HG02970 (cell line): ENCODE data around the gene SNIP1.
"Not testable (repeated sequence)": the region's sequence is repeated elsewhere in the genome, so short reads cannot be mapped to it uniquely, and the experiment has no call there.

ENCODE experiments used
- ATAC-seq: cut with Tn5 transposase; IDR thresholded peaks from one replicate; pipeline ENCODE4 v1.9.1; 2021; ENCODE audit warnings: mild to moderate bottlenecking, moderate library complexity, moderate number of reproducible peaks; ENCODE audit not compliant: unreplicated experiment, low FRiP score

SNIP1 gene

DNA sequence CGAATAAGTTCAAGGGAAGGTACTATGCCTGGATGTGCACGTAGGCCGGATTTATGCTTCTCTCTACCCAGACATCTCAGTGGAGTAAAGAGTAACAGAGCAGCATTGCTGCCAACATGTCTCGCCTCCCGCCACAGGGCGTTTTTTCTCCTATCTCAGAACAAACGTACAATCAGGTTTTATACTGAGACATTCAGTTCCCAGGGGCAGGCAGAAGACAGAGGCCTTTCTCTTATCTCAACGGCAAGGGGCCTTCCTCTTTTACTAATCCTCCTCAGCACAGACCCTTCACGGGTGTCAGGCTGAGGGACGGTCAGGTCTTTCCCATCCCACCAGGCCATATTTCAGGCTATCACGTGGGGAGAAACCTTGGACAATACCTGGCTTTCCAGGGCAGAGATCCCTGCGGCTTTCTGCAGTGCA, 5.9 kb upstream of the SNIP1 start:
- ATAC-seq: not testable (repeated sequence)

DNA sequence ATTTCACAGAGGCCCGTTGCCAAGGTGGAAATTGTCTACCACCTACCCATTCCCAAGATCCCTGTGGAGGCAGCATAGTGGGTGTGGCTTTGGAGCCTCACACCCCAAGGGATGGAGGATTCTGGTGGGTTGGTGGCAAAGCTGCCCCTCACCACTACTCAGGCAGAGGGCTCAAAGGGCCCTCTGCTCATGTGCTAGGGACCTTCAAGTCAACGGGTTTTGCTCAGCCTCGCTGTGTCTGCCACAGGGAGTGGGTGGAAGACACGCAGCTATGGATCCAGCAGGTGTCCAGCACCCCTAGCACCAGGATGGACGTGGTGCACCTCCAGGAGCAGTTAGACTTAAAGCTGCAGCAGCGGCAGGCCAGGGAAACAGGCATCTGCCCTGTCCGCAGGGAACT, 5.0 kb upstream of the SNIP1 start:
- no peak for ATAC-seq

DNA sequence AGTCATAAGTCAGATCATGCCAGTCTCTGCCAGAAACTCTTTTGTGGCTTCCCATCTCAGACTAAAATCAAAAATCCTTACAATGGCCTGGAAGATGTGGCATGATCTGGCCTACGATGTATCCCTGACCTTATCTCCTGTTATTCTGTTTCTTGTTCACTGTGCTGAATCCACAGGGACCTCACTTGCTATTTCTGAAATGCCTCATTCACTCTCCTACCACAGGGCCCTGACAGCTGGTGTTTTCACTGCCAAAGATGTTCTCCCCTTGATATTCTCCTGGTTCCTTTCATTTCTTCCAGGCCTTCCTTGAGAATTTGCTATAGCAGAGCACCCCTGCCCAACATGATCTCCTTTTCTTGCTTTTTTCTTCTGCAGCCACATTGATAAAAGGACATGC, 4.3 kb upstream of the SNIP1 start:
- no peak for ATAC-seq

DNA sequence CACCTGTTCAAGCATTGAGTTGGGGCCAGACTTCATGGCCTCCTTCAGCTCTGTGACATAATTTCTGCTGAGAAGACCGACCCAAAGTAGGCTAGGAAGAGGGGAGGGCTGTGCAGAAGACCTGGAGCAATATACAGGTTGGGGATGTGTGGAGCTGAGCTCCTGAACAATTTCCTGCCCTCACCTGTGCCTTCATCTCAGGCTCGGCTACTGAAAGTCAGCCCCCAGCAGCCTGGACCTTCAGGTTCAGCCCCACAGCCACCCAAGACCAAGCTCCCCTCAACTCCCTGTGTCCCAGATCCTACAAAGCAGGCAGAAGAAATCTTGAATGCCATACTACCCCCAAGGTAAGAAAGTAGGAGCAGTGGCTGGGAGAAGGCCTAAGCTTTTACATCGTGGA, 3.3 kb upstream of the SNIP1 start:
- no peak for ATAC-seq

- ATAC-seq: no peak
Measured at GRCh38 chr1:37556712-37557196, 2.7 kb upstream of the SNIP1 start, which contains the start of gene DNALI1. DNALI1 (plus strand) TSS chr1:37556940; CDS start chr1:37556995, 55 bp downstream.

DNA sequence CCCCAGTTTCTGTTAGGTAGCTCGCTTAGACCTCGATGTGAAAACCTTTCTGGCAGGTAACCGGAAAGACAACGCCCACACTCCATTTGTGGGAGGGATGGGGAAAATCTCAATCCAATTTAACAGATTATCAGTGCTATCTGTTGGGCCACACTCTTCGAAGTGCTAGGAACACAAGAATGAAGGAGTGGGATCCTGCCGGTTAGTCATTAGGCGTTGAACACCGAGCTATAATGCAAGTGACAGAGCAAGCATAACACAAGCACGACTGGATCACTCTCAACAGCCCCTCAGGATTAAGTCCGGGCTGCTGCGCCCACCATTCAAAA, 531 bp downstream of the SNIP1 start:
- ATAC-seq: no peak

GRCh38 chr1:37549341-37549740, 4.8 kb downstream of the SNIP1 start:
- ATAC-seq: no peak

DNA sequence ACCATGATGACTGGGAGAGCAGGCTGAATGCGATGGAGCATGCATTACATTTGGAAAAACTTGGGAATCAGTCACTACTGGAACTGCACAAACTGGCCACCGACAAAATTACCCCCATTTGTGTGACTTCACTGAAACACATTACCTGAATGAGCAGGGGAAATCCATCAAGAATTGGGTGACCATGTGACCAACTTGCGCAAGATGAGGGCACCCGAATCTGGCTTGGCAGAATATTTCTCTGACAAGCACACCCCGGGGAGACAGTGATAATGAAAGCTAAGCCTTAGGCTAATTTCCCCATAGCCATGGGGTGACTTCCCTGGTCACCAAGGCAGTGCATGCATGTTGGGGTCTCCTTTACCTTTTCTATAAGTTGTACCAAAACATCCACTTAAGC, 9.1 kb downstream of the SNIP1 start:
- no peak for ATAC-seq

DNA sequence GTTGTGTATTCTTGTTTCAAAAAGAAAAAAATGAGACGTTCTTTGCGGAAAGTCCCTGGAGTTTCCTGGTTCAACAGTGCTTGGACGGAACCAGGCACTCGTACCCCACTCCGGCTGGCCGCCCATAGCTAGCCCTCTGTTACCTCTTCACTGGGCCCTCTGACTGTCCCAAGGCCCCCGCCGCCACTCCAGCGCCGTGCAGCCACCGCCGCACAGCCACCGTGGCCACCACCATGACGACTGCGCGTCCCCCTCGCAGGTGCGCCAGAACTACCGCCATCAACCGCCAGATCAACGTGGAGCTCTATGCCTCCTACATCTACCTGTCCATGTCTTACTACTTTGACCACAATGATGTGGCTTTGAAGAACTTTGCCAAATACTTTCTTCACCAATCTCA, 9.6 kb downstream of the SNIP1 start:
- ATAC-seq: no peak

GRCh38 chr1:37540036-37540785, 13.9 kb downstream of the SNIP1 start:
- no peak for ATAC-seq

DNA sequence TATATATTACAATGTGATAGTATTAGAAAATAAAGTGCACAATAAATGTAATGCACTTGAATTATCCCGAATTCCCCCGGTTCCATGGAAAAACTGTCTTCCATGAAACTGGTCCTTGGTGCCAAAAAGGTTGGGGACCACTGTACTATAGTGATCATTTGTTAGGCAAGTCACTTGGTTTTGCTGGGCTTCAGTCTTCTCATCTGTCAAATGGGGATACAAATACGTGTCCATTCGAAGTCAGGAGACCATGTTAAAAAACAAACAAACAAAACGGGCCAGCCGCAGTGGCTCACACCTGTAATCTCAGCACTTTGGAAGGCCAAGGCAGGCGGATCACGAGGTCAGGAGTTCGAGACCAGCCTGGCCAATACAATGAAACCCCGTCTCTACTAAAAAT, 14.9 kb downstream of the SNIP1 start:
- not testable (repeated sequence) for ATAC-seq

GRCh38 chr1:37537378-37537777, 16.7 kb downstream of the SNIP1 start:
- no peak for ATAC-seq

DNA sequence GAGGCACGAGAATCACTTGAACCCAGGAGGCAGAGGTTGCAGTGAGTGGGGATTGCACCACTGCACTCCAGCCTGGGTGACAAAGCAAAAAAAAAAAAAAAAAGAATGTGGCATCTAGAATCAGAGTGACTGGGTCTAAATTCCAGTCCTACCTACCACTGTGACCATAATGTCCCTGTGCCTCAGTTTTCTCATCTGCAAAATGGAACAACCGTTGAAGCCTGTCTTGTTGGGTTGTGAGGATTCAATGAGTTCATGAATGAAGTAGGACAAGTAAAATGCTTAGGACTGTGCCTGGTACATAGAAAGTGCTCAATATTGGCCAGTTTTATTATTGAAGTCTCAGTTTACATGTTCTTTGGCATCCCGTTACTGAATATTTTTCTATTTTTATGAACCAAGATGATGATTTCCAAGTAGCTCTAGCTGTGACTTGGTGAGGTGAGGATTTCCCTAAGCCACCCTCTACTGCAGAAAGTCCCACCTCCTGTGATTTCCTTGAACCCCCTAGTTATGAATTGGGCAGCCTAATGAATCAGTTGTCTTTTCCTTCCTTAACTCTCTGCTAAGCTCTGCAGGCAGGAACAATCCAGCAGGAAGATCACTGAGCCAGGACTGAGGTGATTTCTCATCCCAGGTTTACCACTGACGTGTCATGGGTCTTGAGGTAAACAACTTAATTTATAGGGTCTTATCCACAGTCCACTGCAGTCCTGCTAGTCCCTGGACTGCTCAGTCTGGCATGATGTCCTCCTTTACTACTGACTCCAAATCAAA, 20.6 kb downstream of the SNIP1 start:
- ATAC-seq: no peak

- not testable (repeated sequence) for ATAC-seq
Measured at GRCh38 chr1:37532418-37533156, 21.5 kb downstream of the SNIP1 start.

- not testable (repeated sequence) for ATAC-seq
Measured at GRCh38 chr1:37529888-37530287, 24.2 kb downstream of the SNIP1 start.

DNA sequence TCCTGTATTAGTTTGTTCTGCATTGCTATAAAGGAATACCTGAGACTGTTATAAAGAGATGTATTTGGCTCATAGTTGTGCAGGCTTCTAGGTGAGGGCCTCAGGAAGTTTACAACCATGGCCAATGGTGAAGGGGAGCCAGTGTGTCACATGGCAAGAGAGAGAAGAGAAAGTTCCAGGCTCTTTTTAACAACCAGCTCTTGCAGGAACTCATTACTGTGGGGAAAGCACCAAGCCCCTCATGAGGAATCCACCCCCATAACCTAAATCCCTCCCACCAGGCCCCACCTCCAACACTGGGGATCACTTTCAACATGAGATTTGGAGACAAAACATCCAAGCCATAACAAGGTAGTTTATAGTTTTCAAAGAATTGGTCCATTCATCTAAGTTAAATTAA, 34.5 kb downstream of the SNIP1 start:
- ATAC-seq: no peak

DNA sequence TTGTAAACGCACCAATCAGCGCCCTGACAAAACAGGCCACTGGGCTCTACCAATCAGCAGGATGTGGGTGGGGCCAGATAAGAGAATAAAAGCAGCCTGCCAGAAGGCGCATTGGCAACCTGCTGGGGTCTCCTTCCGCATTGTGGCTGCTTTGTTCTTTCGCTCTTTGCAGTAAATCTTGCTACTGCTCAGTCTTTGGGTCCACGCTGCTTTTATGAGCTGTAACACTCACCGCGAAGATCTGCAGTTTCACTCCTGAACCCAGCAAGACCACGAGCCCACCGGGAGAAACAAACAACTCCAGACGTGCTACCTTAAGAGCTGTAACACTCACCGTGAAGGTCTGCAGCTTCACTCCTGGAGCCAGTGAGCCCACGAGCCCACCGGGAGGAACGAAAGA, 35.2 kb downstream of the SNIP1 start:
- not testable (repeated sequence) for ATAC-seq

GRCh38 chr1:37518241-37518640, 35.9 kb downstream of the SNIP1 start:
- not testable (repeated sequence) for ATAC-seq

DNA sequence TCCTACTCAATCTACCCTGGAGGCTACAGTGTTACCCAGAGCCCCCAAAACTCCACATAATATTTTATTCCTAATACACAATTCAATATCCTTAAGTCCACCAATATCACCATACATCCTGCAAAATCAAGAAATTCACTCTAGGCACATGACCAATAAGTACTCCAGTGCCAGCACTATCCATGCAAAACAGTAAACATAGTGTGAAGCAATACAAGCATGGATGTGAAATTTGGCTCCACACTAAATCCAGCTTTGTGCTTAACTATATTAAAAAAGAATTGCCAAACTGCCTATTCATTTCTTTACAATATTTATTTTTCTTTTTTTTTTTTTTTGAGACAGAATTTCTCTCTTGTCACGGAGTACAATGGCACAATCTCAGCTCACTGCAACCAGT, 36.5 kb downstream of the SNIP1 start:
- no peak for ATAC-seq

DNA sequence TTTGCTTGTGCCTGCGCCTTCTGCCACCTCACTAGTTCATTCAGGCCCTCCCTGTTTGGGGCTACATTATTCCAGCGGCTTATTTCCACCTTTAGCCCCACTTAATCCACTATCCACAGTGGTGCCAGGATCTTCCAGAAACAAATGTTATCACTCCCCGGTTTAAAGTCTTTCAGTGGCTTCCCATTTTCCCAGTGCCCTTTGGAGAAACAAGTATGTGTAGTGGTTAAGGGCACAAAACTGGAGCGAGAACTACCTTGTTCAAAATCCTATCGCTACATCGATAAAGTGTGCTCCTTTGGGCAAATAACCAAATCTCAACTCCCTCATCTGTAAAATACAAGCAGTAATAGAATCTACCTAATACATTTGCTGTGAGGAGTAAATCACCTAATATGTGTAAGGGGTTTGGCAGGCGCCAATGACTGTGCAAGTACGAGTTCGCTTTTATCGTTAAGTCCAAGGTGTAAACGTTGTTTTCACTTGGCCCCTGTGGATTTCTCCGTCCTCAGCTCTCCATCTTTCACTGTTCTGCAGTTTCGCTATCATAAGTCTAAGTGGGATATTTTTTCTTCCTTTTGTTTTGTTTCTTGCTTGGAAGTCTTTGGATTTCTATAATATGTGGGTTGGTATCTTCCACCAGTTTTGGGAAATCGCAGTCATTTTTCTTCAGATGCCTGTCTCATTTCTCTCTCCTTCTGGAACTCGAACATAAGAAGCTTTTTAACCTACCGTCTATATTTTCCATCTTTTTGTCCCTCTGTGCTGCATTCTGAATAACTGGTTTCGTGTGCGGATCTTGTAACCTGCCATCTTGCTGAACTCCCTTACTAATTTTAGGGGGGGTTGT, 38.7 kb downstream of the SNIP1 start:
- no peak for ATAC-seq
